Astrocyte (in vitro differentiated cells and primary cell): ENCODE data around the gene CRISPLD2. TPM values are rescaled to one million over a fixed set of nuclear protein-coding genes. Genes with fewer than 3 reads are reported as not detected.
A peak's percentile ranks its signal among the peaks of the same experiment; 100 is the strongest.
"Not testable (repeated sequence)": the region's sequence is repeated elsewhere in the genome, so short reads cannot be mapped to it uniquely, and the experiment has no call there.

Source experiments
- DNase-seq: peaks from one replicate; pipeline ENCODE4 v3.0.0-alpha.2; 2010; ENCODE audit warnings: low read depth
- FAIRE-seq: peaks from 2 replicates; lab custom pipeline; 2011; peaks lifted over from hg19 to GRCh38; lab: Jason Lieb, UNC
- H2AFZ ChIP-seq: 2 replicates; pipeline ENCODE4 v1.6.0; 2012; ENCODE audit warnings: low read depth, low read length, inconsistent platforms
- H3K27ac ChIP-seq: 2 replicates; pipeline ENCODE4 v1.5.1; 2011; ENCODE audit warnings: low read depth, low read length, inconsistent platforms
- H3K27me3 ChIP-seq: 2 replicates; pipeline ENCODE4 v1.6.0; 2011; ENCODE audit warnings: low read length, inconsistent platforms; ENCODE audit not compliant: insufficient read depth
- H3K36me3 ChIP-seq: 2 replicates; pipeline ENCODE4 v1.5.1; 2011; ENCODE audit warnings: low read length, inconsistent platforms; ENCODE audit not compliant: insufficient read depth
- H3K4me1 ChIP-seq: 2 replicates; pipeline ENCODE4 v1.5.1; 2011; ENCODE audit warnings: low read length, inconsistent platforms; ENCODE audit not compliant: insufficient read depth
- H3K4me2 ChIP-seq: 2 replicates; pipeline ENCODE4 v1.6.0; 2012; ENCODE audit warnings: low read length, inconsistent platforms
- H3K4me3 ChIP-seq: 2 replicates; pipeline ENCODE4 v1.5.1; 2011; ENCODE audit warnings: low read depth, mild to moderate bottlenecking, low read length, inconsistent platforms; ENCODE audit not compliant: insufficient read depth
- H3K79me2 ChIP-seq: 2 replicates; pipeline ENCODE4 v1.6.0; 2012; ENCODE audit warnings: mild to moderate bottlenecking, low read length, inconsistent platforms; ENCODE audit not compliant: insufficient read depth
- H3K9ac ChIP-seq: 2 replicates; pipeline ENCODE4 v1.6.0; 2012; ENCODE audit warnings: mild to moderate bottlenecking, low read length, inconsistent platforms
- H3K9me3 ChIP-seq: 2 replicates; pipeline ENCODE4 v1.5.1; 2012; ENCODE audit warnings: low read depth, mild to moderate bottlenecking, low read length, inconsistent platforms; ENCODE audit not compliant: insufficient read depth
- H4K20me1 ChIP-seq: 2 replicates; pipeline ENCODE4 v1.6.0; 2012; ENCODE audit warnings: low read length, inconsistent platforms; ENCODE audit not compliant: insufficient read depth
- H3K27ac Mint-ChIP-seq: one replicate; pipeline ENCODE4 v1.8.0; 2021; ENCODE audit warnings: mild to moderate bottlenecking, mixed read lengths; ENCODE audit not compliant: unreplicated experiment
- H3K27me3 Mint-ChIP-seq: one replicate; pipeline ENCODE4 v1.8.0; 2021; ENCODE audit warnings: low read depth, mixed read lengths; ENCODE audit not compliant: unreplicated experiment
- H3K36me3 Mint-ChIP-seq: one replicate; pipeline ENCODE4 v1.8.0; 2021; ENCODE audit warnings: low read depth, mixed read lengths; ENCODE audit not compliant: unreplicated experiment
- H3K4me1 Mint-ChIP-seq: one replicate; pipeline ENCODE4 v1.8.0; 2021; ENCODE audit warnings: low read depth, mixed read lengths; ENCODE audit not compliant: unreplicated experiment
- H3K4me3 Mint-ChIP-seq: one replicate; pipeline ENCODE4 v1.8.0; 2021; ENCODE audit warnings: mild to moderate bottlenecking, moderate library complexity, mixed read lengths; ENCODE audit not compliant: unreplicated experiment
- H3K9me3 Mint-ChIP-seq: one replicate; pipeline ENCODE4 v1.8.0; 2021; ENCODE audit warnings: mild to moderate bottlenecking, mixed read lengths; ENCODE audit not compliant: unreplicated experiment
- EZH2 ChIP-seq: IDR thresholded peaks from 2 replicates; pipeline ENCODE4 v1.6.1; 2012; ENCODE audit warnings: mild to moderate bottlenecking, low read length, inconsistent platforms; ENCODE audit not compliant: insufficient read depth
- total RNA-seq: library from RNA; stranded (reverse); gene quantifications from 2 replicates; pipeline ENCODE4 v1.2.1, GENCODE V29; 2021
- TF ChIP-seq, protein P1 (sequence below): IDR thresholded peaks from 2 replicates; pipeline ENCODE4 v1.5.1; 2011; ENCODE audit warnings: low read depth, mild to moderate bottlenecking, inconsistent platforms, low read length, moderate library complexity; ENCODE audit not compliant: insufficient read depth

The CRISPLD2 gene
- total RNA-seq, 1 donor from 2014 or later: 1.8 TPM

DNA sequence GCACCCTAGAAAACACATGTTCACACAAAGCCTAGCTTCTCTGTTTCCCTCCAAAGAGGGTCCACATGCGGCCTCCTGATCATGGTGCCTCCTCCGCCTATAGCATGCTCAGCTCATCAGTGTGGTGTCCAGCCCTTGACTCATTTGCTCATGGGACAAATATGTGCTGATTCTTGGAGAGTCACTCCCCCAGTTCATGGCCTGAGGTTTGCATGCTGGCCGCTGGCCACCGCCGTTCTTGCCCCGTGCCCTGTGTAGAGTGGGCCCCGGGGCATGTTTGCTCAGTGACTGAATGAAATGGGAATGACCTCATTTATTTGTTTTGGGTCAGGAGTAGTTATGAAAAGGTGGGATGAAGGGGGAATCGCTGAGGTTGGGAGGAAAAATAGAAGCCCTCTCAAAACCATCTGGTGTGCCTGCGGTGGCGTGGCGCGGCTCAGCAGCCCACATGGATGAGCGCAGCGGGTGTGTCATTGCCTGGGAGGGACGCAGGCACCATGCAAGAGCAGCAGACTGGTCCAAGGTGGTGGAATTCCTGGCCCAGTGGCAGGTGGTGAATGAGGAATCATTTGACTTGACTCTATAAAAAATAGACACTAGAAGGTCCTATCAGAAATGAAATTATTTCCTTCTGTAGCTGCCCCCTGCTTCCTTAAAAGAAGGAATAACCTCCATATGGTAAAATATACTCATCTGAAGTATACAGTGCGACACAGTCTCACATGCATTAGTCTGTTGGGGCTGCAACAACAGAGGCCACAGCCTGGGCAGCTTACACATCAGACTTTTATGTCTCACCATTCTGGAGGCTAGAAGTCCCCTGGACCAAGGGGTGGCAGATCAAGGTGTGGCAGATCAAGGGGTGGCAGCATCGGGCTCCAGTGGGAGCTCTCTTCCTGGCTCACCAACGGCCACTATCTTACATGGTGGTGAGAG is 31.7 kb downstream of the CRISPLD2 start:
- no peaks in the 10 kb centered on the region for H3K27me3 ChIP-seq
- peak overlapping the region; percentile 62 for H3K27ac Mint-ChIP-seq
- H3K9ac ChIP-seq: peak overlapping the region; percentile 64
- peaks cover 5% of the 10 kb centered on the region for H3K36me3 Mint-ChIP-seq
- no peaks in the 10 kb centered on the region for H3K9me3 ChIP-seq
- H3K4me3 Mint-ChIP-seq: no peak overlapping the region
- no peak overlapping the region for H2AFZ ChIP-seq
- H3K4me1 Mint-ChIP-seq: peaks cover 9% of the 10 kb centered on the region
- H3K27ac ChIP-seq: peak overlapping the region; percentile 87
- no peak overlapping the region for H3K4me3 ChIP-seq
- H4K20me1 ChIP-seq: no peaks in the 10 kb centered on the region
- H3K36me3 ChIP-seq: no peaks in the 10 kb centered on the region
- peak overlapping the region; percentile 50 for H3K4me2 ChIP-seq
- FAIRE-seq: peak; percentile 34
- H3K4me1 ChIP-seq: peaks cover 26% of the 10 kb centered on the region
- H3K9me3 Mint-ChIP-seq: peaks cover 8% of the 10 kb centered on the region
- DNase-seq: peak; percentile 98
- H3K27me3 Mint-ChIP-seq: peaks cover 17% of the 10 kb centered on the region
- no peaks in the 10 kb centered on the region for H3K79me2 ChIP-seq
- no peak for TF ChIP-seq EZH2

DNA sequence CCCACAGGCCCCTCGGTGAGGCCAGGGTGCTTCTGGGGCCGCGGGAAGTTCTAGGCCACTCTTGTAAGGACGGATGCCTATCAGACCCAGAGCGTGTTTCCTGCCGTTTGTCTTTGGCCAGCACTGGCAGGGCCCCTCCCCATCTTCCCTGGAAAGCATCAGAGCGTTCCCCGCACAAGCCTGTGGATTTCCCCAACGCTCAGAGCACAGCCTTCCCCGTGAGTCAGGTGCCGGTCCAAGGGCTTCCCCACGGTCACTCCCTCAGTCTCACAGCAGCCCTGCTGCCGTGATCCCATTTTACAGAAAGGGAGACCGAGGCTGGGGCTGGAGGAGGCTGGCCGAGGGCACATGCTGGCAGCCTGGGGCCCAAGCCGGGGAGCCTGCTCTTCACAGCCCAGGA is 33.7 kb downstream of the CRISPLD2 start:
- no peak for TF ChIP-seq EZH2
- TF ChIP-seq, protein P1, sequence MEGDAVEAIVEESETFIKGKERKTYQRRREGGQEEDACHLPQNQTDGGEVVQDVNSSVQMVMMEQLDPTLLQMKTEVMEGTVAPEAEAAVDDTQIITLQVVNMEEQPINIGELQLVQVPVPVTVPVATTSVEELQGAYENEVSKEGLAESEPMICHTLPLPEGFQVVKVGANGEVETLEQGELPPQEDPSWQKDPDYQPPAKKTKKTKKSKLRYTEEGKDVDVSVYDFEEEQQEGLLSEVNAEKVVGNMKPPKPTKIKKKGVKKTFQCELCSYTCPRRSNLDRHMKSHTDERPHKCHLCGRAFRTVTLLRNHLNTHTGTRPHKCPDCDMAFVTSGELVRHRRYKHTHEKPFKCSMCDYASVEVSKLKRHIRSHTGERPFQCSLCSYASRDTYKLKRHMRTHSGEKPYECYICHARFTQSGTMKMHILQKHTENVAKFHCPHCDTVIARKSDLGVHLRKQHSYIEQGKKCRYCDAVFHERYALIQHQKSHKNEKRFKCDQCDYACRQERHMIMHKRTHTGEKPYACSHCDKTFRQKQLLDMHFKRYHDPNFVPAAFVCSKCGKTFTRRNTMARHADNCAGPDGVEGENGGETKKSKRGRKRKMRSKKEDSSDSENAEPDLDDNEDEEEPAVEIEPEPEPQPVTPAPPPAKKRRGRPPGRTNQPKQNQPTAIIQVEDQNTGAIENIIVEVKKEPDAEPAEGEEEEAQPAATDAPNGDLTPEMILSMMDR: no peak
- H3K9ac ChIP-seq: no peak overlapping the region
- H3K4me3 ChIP-seq: no peak overlapping the region
- H3K36me3 Mint-ChIP-seq: peaks cover 7% of the 10 kb centered on the region
- peaks cover 13% of the 10 kb centered on the region for H3K9me3 Mint-ChIP-seq
- H3K4me3 Mint-ChIP-seq: no peak overlapping the region
- H3K27me3 Mint-ChIP-seq: peaks cover 12% of the 10 kb centered on the region
- H3K79me2 ChIP-seq: no peaks in the 10 kb centered on the region
- no peaks in the 10 kb centered on the region for H3K36me3 ChIP-seq
- H3K27me3 ChIP-seq: no peaks in the 10 kb centered on the region
- DNase-seq: no peak
- no peaks in the 10 kb centered on the region for H4K20me1 ChIP-seq
- H2AFZ ChIP-seq: no peak overlapping the region
- H3K27ac Mint-ChIP-seq: no peak overlapping the region
- H3K4me1 Mint-ChIP-seq: peaks cover 9% of the 10 kb centered on the region
- no peak overlapping the region for H3K4me2 ChIP-seq
- no peak for FAIRE-seq
- H3K9me3 ChIP-seq: no peaks in the 10 kb centered on the region
- H3K27ac ChIP-seq: no peak overlapping the region
- peaks cover 23% of the 10 kb centered on the region for H3K4me1 ChIP-seq

DNA sequence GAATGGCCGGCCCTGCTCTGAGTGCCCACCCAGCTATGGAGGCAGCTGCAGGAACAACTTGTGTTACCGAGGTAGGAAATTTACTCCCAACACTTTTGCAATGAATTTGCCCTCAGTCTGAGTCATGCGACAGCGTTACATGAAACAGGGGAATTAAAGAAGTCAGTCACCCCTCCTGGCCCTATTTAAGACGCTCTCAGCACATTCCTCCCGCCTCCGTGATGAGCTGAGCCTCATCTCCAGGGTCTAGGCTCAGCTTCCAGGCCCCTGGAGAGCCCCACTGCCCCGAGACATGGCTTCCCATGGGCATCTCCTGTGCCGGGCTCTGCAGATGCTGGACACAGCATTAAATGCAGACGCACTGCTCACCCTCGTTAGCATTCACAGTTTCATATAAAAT is 35.0 kb downstream of the CRISPLD2 start:
- peak; percentile 77 for DNase-seq
- H3K27ac Mint-ChIP-seq: no peak overlapping the region

DNA sequence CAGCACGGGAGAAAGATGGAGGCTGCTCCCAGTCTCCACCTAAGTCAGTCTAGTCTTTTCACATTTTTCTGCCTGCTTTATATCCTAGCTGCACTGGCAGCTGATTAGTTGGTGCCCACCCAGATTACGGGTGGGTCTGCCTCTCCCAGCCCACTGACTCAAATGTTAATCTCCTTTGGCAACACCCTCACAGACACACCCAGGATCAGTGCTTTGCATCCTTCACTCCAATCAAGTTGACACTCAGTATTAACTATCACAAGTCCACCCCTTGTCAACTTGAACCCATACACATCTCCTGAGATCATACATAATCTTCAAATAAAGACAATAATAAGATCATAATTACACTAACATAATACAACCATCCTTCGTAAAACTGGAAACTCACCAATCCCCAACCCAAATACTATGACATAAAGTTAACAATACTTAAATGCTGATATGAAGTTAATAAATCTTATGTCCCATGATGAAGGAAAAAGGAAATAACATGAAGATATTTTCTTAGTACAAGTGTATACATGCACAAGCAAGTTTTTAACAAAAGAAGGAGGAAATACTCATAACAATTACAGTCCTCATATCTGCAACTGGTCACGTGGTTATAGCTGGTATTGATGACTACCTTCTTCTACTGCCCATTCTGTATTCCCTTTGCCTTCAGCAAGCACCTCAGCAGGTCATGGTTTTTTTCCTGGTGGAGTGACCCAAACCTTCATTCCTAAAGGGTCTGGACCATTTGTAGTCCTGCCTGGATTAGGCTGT is 35.8 kb downstream of the CRISPLD2 start:
- H3K4me1 Mint-ChIP-seq, FAIRE-seq, H3K4me2 ChIP-seq, H3K36me3 ChIP-seq, H3K9ac ChIP-seq, H4K20me1 ChIP-seq, H3K27me3 Mint-ChIP-seq, H3K27ac ChIP-seq, H3K4me3 ChIP-seq, H3K27me3 ChIP-seq, H3K9me3 ChIP-seq, H3K36me3 Mint-ChIP-seq, H2AFZ ChIP-seq, DNase-seq, H3K4me3 Mint-ChIP-seq, H3K79me2 ChIP-seq, H3K27ac Mint-ChIP-seq: not testable (repeated sequence)
- peaks cover 23% of the 10 kb centered on the region for H3K4me1 ChIP-seq
- peaks cover 24% of the 10 kb centered on the region for H3K9me3 Mint-ChIP-seq

More for the DNA sequence above, 35.0 kb downstream of the CRISPLD2 start:
- Histone ChIP-seq H2AFZ (no peak overlapping the region), H3K79me2 (no peaks in the 10 kb centered on the region), H3K4me3 (no peak overlapping the region), H3K9ac (no peak overlapping the region), H3K36me3 (peaks cover 3% of the 10 kb centered on the region), H3K4me2 (peak overlapping the region; percentile 4), H3K4me1 (peaks cover 23% of the 10 kb centered on the region), H4K20me1 (no peaks in the 10 kb centered on the region), H3K9me3 (peaks cover 2% of the 10 kb centered on the region), H3K27me3 (no peaks in the 10 kb centered on the region), H3K27ac (no peak overlapping the region)
- no peak overlapping the region for H3K4me3 Mint-ChIP-seq
- no peak for TF ChIP-seq EZH2
- TF ChIP-seq, protein P1: no peak
- peaks cover 9% of the 10 kb centered on the region for H3K4me1 Mint-ChIP-seq
- peaks cover 7% of the 10 kb centered on the region for H3K36me3 Mint-ChIP-seq
- H3K9me3 Mint-ChIP-seq: peaks cover 20% of the 10 kb centered on the region
- peaks cover 8% of the 10 kb centered on the region for H3K27me3 Mint-ChIP-seq
- no peak for FAIRE-seq
